D341Med (cell line): ENCODE measurements around the gene CSN3.

Experiments used
- DNase-seq: peaks from one replicate; pipeline ENCODE4 v3.0.0; 2012; ENCODE audit warnings: low spot score

The CSN3 gene

GRCh38 chr4:70297576-70297975 is 55.2 kb downstream of the CSN3 start:
- DNase-seq = no peak

- no peak for DNase-seq
Observed at GRCh38 chr4:70298051-70298450, 55.7 kb downstream of the CSN3 start.

- DNase-seq = no peak
Observed at GRCh38 chr4:70299643-70300042, 57.2 kb downstream of the CSN3 start.

GRCh38 chr4:70300215-70300614 is 57.8 kb downstream of the CSN3 start:
- no peak for DNase-seq
